Muscle of leg (tissue), 11 donors: ENCODE results near the gene ZBTB44. TPM values are rescaled to one million over a fixed set of nuclear protein-coding genes. Genes with fewer than 3 reads are reported as not detected.

Experiments used
- DNase-seq: peaks from one replicate; pipeline ENCODE4 v3.0.0; 2013
- H3K27ac ChIP-seq: one replicate; pipeline ENCODE4 v1.5.1; 2013; ENCODE audit warnings: mild to moderate bottlenecking, low read length, control low read depth
- H3K27me3 ChIP-seq: one replicate; pipeline ENCODE4 v1.6.1; 2013; ENCODE audit warnings: low read length; ENCODE audit not compliant: control insufficient read depth, insufficient read depth
- H3K36me3 ChIP-seq: one replicate; pipeline ENCODE4 v1.6.1; 2013; ENCODE audit warnings: low read length; ENCODE audit not compliant: control insufficient read depth, insufficient read depth
- H3K4me1 ChIP-seq: one replicate; pipeline ENCODE4 v1.6.1; 2013; ENCODE audit warnings: low read length; ENCODE audit not compliant: control insufficient read depth, insufficient read depth
- H3K4me3 ChIP-seq: one replicate; pipeline ENCODE4 v1.5.1; 2013; ENCODE audit warnings: low read length, control low read depth
- H3K9me3 ChIP-seq: replicated peaks from 2 replicates; pipeline ENCODE4 v1.6.1; 2013; ENCODE audit warnings: low read depth, low read length; ENCODE audit not compliant: control insufficient read depth
- WGBS: methylation state at CpG from one replicate; pipeline ENCODE4 v1.1.5; 2013; ENCODE audit warnings: missing lambda C conversion rate; ENCODE audit not compliant: insufficient coverage; 5-methylcytosine and 5-hydroxymethylcytosine counted together
- polyA plus RNA-seq, 8 donors: library from polyadenylated mRNA; unstranded; fragments of 120-200 nt; gene quantifications; one replicate each; pipeline versions ENCODE4 v1.2.1 to v1.2.3, GENCODE V29; 2013; ENCODE audit warnings: inconsistent platforms in 1 of 8, low replicate concordance in 1 of 8; ENCODE audit not compliant: insufficient read length in 8 of 8, insufficient read depth in 1 of 8
- total RNA-seq: library from RNA; stranded (reverse); fragments of 120-200 nt; gene quantifications from one replicate; pipeline ENCODE4 v1.2.4, GENCODE V29; 2013

ZBTB44 gene
- total and polyA plus RNA-seq, 9 donors: 18.3 to 37.0 (median 22.8) TPM

DNA sequence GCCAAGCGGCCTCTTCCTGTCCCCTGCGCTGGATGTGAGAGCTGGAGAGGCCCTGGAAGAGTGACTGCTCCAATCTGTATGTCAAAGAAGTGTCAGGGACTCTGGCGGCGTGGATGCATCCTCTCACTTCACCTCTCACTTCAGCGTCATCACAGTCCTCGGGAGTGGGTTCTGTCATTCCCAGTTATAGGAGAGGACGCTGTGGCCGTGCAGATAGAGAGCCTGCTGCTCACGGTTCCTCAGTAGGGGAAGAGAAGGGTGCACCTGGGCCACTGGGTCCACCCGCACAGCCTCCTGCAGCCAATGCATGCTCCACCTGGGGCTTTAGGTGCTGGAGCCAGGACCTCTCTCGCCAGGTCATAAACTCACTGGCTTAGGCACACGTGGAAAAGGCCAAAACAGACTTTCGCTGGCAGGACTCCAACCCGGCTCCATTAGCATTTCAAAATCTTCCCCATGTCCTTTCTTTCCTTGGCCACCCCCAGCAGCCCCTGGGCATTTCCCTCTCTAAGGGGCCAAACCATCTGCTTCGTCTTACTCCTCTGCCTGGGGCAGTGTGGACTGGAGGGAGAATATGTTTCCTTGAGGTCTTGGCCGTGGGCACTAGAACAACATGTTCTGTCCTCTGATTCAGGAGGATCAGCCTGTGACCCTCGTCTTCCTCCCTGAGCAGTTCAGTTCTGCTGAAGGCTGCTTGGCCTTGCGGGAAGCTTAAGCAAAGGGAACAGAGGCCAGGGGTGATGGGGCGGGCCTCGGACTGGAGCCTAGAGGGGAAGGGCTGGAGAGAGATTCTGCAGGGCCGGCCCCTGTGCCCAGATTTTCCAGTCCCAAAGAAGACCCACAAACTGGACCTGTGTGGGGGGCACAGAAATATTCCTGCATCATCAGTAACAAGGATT lies 97.3 kb downstream of the ZBTB44 start:
- Histone ChIP-seq H3K27me3 (peaks cover 14% of the 10 kb centered on the region), H3K36me3 (no peaks in the 10 kb centered on the region), H3K27ac (no peak overlapping the region), H3K4me3 (no peak overlapping the region), H3K4me1 (peaks cover 15% of the 10 kb centered on the region), H3K9me3 (no peaks in the 10 kb centered on the region)
- 64% methylated on average over 8 of the region's 21 CpGs for WGBS
- no peak for DNase-seq

GRCh38 chr11:130216591-130217132 lies 98.1 kb downstream of the ZBTB44 start:
- H3K4me3 ChIP-seq: no peak overlapping the region
- DNase-seq: no peak
- H3K36me3 ChIP-seq: no peaks in the 10 kb centered on the region
- no peaks in the 10 kb centered on the region for H3K9me3 ChIP-seq
- peaks cover 18% of the 10 kb centered on the region for H3K4me1 ChIP-seq
- WGBS: 46% methylated on average over 17 of the region's 17 CpGs
- H3K27me3 ChIP-seq: peaks cover 15% of the 10 kb centered on the region
- no peak overlapping the region for H3K27ac ChIP-seq

DNA sequence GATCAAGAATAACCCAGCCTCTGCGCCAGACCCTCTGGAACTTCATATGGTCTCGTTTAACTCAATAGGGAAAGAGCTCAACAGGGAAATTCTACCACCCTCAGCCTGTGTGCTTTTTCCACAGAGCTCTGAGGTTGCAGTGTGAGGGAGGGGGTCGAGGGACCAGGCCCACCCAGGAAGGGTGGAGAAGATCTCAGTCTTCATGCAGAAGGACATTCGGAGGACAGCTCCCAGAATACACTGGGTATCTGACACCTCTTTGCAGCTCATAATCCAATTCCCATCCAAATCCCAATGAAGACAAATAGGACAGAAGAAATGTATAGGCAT lies 98.5 kb downstream of the ZBTB44 start:
- DNase-seq: no peak
- no peaks in the 10 kb centered on the region for H3K9me3 ChIP-seq
- peaks cover 18% of the 10 kb centered on the region for H3K4me1 ChIP-seq
- H3K36me3 ChIP-seq: no peaks in the 10 kb centered on the region
- WGBS: no CpG with 5 or more reads among the region's 4 CpGs
- H3K4me3 ChIP-seq: no peak overlapping the region
- peaks cover 15% of the 10 kb centered on the region for H3K27me3 ChIP-seq
- no peak overlapping the region for H3K27ac ChIP-seq

- H3K4me1 ChIP-seq: peaks cover 18% of the 10 kb centered on the region
- peaks cover 17% of the 10 kb centered on the region for H3K27me3 ChIP-seq
- no peaks in the 10 kb centered on the region for H3K36me3 ChIP-seq
- no peaks in the 10 kb centered on the region for H3K9me3 ChIP-seq
- H3K27ac ChIP-seq: no peak overlapping the region
- 62% methylated on average over 10 of the region's 13 CpGs for WGBS
- no peak overlapping the region for H3K4me3 ChIP-seq
- DNase-seq: peak; percentile 25
Measured at GRCh38 chr11:130215531-130216220, 99.0 kb downstream of the ZBTB44 start.

- 93% methylated on average over 4 of the region's 6 CpGs for WGBS
Measured at GRCh38 chr11:130214861-130215530, 99.7 kb downstream of the ZBTB44 start.

GRCh38 chr11:130213979-130214281 lies 100.8 kb downstream of the ZBTB44 start:
- 88% methylated on average over 9 of the region's 9 CpGs for WGBS

More at GRCh38 chr11:130214861-130215530, 99.7 kb downstream of the ZBTB44 start:
- Histone ChIP-seq H3K9me3 (no peaks in the 10 kb centered on the region), H3K27me3 (peaks cover 18% of the 10 kb centered on the region), H3K4me3 (no peak overlapping the region), H3K36me3 (no peaks in the 10 kb centered on the region), H3K4me1 (peaks cover 18% of the 10 kb centered on the region), H3K27ac (no peak overlapping the region)
- no peak for DNase-seq

DNA sequence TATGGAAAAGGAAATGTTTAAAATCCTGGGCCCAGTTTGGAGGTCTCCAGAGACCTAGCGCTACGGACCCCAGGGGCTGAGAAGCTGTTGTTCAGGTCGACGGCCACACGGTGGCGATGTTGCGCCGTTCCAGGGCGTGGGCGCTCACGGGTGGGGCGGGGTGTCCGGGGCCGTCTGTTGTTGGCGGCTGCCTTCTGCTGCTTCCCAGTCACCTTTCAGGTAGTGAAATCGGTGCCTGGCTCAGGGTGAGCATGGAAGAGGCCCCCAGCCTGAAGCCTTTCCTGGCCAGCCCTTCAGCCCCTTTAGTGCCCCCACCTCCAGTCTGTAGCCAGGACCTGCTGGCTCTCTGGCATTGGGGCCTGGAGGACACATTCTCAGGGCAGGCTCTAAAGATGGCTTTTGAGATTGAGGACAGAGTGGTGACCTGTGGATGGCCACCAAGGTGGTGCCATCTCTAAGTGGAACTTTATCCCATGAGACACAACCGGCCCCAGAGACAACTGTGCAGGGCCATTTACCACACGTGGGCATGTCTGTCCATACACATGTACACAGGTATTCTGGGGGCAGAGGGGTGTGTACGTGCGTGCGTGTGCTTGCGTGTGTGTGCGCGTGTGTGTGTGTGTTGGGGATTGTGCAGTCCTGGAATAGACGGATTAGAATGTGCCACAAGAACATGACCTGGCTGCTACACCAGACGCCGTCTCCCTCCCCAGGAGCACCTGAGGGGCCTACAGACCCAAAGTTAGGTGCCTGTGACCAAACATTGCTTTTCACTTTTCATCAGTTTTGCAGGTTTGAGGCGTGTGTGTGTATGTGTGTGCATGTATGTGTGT lies 101.4 kb downstream of the ZBTB44 start:
- no peaks in the 10 kb centered on the region for H3K36me3 ChIP-seq
- peaks cover 18% of the 10 kb centered on the region for H3K4me1 ChIP-seq
- H3K9me3 ChIP-seq: no peaks in the 10 kb centered on the region
- no peak overlapping the region for H3K27ac ChIP-seq
- no peak overlapping the region for H3K4me3 ChIP-seq
- 7% methylated on average over 17 of the region's 28 CpGs for WGBS
- peak; percentile 46 for DNase-seq
- peaks cover 19% of the 10 kb centered on the region for H3K27me3 ChIP-seq

More at GRCh38 chr11:130213979-130214281, 100.8 kb downstream of the ZBTB44 start:
- H3K36me3 ChIP-seq: no peaks in the 10 kb centered on the region
- peaks cover 19% of the 10 kb centered on the region for H3K27me3 ChIP-seq
- no peak for DNase-seq
- peaks cover 18% of the 10 kb centered on the region for H3K4me1 ChIP-seq
- H3K9me3 ChIP-seq: no peaks in the 10 kb centered on the region
- H3K4me3 ChIP-seq: no peak overlapping the region
- no peak overlapping the region for H3K27ac ChIP-seq

DNA sequence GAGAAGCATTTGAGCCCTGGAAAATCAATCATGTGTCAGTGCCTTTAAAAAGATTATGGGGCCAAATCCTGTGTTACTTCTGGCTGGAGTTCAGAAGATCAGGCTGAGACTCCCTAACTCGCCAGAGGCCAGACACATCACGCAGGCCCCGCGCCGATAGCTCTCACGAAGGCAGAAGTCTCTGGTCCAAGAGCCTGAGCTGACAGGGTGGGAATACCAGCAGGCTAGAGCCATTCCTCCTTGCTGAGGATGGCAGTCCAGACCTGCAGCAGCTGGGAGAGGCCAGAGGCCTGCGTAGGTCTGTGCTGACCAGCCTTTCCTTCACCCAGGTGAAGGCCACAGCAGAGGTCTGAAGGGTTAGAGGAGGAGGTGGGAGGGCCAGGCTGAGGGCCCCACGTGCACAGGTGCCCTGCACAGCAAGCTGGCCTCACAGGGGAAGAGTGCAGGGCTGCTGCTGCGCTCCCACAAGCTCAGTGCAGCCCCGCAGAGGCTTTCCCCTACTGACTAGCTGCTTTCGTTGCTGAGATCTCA lies 102.2 kb downstream of the ZBTB44 start:
- WGBS: 42% methylated on average over 7 of the region's 11 CpGs
- no peaks in the 10 kb centered on the region for H3K36me3 ChIP-seq
- DNase-seq: no peak
- no peak overlapping the region for H3K27ac ChIP-seq
- peaks cover 17% of the 10 kb centered on the region for H3K27me3 ChIP-seq
- no peaks in the 10 kb centered on the region for H3K9me3 ChIP-seq
- H3K4me3 ChIP-seq: no peak overlapping the region
- peaks cover 18% of the 10 kb centered on the region for H3K4me1 ChIP-seq

GRCh38 chr11:130211781-130212401 lies 102.8 kb downstream of the ZBTB44 start:
- no peaks in the 10 kb centered on the region for H3K9me3 ChIP-seq
- no peaks in the 10 kb centered on the region for H3K36me3 ChIP-seq
- peaks cover 13% of the 10 kb centered on the region for H3K27me3 ChIP-seq
- no peak for DNase-seq
- no peak overlapping the region for H3K4me3 ChIP-seq
- H3K27ac ChIP-seq: no peak overlapping the region
- H3K4me1 ChIP-seq: peaks cover 18% of the 10 kb centered on the region
- WGBS: 84% methylated on average over 16 of the region's 19 CpGs
